Calu3 (cell line): ENCODE data around the gene OLFML3. TPM values are rescaled to one million over a fixed set of nuclear protein-coding genes. Genes with fewer than 3 reads are reported as not detected.

Experiments
- BruUV-seq: library from RNA; stranded (reverse); fragments of 400-500 nt; replicated peaks from 2 replicates; lab custom pipeline; 2021; lab: Mats Ljungman, UMichigan
- CTCF ChIA-PET: fragments of 300-600 bp; sonication (Branson Sonifier 250); formaldehyde crosslinking; loops from one replicate; lab custom pipeline; 2022; ENCODE audit warnings: antibody characterized with exemption; lab: Charles Lee
- DNase-seq: peaks from one replicate; pipeline ENCODE4 v3.0.0; 2022
- H3K27ac Mint-ChIP-seq: one replicate; pipeline ENCODE4 v1.8.0; 2022; ENCODE audit warnings: mixed read lengths; ENCODE audit not compliant: unreplicated experiment
- H3K27me3 Mint-ChIP-seq: one replicate; pipeline ENCODE4 v1.8.0; 2022; ENCODE audit warnings: mixed read lengths; ENCODE audit not compliant: unreplicated experiment
- H3K36me3 Mint-ChIP-seq: one replicate; pipeline ENCODE4 v1.8.0; 2022; ENCODE audit warnings: mild to moderate bottlenecking, moderate library complexity, mixed read lengths; ENCODE audit not compliant: insufficient read depth, unreplicated experiment
- H3K4me1 Mint-ChIP-seq: one replicate; pipeline ENCODE4 v1.8.0; 2022; ENCODE audit warnings: mild to moderate bottlenecking, low read depth, mixed read lengths; ENCODE audit not compliant: unreplicated experiment
- H3K4me3 Mint-ChIP-seq: one replicate; pipeline ENCODE4 v1.8.0; 2022; ENCODE audit warnings: mild to moderate bottlenecking, low read depth, moderate library complexity, mixed read lengths; ENCODE audit not compliant: unreplicated experiment
- H3K9me3 Mint-ChIP-seq: one replicate; pipeline ENCODE4 v1.8.0; 2022; ENCODE audit warnings: low read depth, mixed read lengths; ENCODE audit not compliant: unreplicated experiment
- CTCF ChIP-seq: fragments of 200-600 bp; IDR thresholded peaks from one replicate; pipeline ENCODE4 v1.8.0; 2022; ENCODE audit warnings: antibody characterized with exemption; ENCODE audit not compliant: unreplicated experiment
- intact Hi-C: fragments of 100-400 bp; cut with micrococcal nuclease; formaldehyde crosslinking; loops from one replicate; pipeline ENCODE4 v1.10.0; 2022; ENCODE audit not compliant: unreplicated experiment
- total RNA-seq: library from RNA; stranded (reverse); gene quantifications from 2 replicates; pipeline ENCODE4 v1.2.3, GENCODE V29; 2022

OLFML3 gene
- total RNA-seq, 1 experiment from 2014 or later, result not detected

GRCh38 chr1:114025609-114026401 lies 46.5 kb downstream of the OLFML3 start:
- Mint-ChIP-seq H3K4me3 (no peak overlapping the region), H3K27me3 (peaks cover 31% of the 10 kb centered on the region), H3K9me3 (no peaks in the 10 kb centered on the region), H3K27ac (no peak overlapping the region), H3K36me3 (no peaks in the 10 kb centered on the region), H3K4me1 (no peaks in the 10 kb centered on the region)
- no peak for DNase-seq
- CTCF ChIA-PET, result no interaction called here
- intact Hi-C loops, result no loop called here
- TF ChIP-seq CTCF, result no peak
- no TSS peak for BruUV-seq

- no TSS peak for BruUV-seq
- DNase-seq, result no peak
- TF ChIP-seq CTCF, result no peak
- H3K27ac Mint-ChIP-seq, result no peak overlapping the region
- intact Hi-C loops, result no loop called here
- no peaks in the 10 kb centered on the region for H3K9me3 Mint-ChIP-seq
- no peak overlapping the region for H3K4me3 Mint-ChIP-seq
- peaks cover 31% of the 10 kb centered on the region for H3K27me3 Mint-ChIP-seq
- H3K36me3 Mint-ChIP-seq, result no peaks in the 10 kb centered on the region
- no peaks in the 10 kb centered on the region for H3K4me1 Mint-ChIP-seq
- CTCF ChIA-PET, result no interaction called here
These were observed 47.5 kb downstream of the OLFML3 start for GRCh38 chr1:114026797-114027196.

Other genes with a start within 250 kb of the OLFML3 start
- 12.1 and 14.9 TPM in 2 replicates for gene PHTF1, start 220.0 kb upstream of the OLFML3 start, total RNA-seq
- 9.6 and 9.9 TPM in 2 replicates for gene RSBN1, start 167.0 kb upstream of the OLFML3 start, total RNA-seq
- 0.24 and 0.38 TPM in 2 replicates for gene PTPN22, start 107.8 kb upstream of the OLFML3 start, total RNA-seq
- gene BCL2L15, start 91.9 kb upstream of the OLFML3 start, total RNA-seq, result 13.0 and 16.8 TPM in 2 replicates
- gene AP4B1, start 74.7 kb upstream of the OLFML3 start, total RNA-seq, result 18.3 and 21.0 TPM in 2 replicates
- 6.9 and 7.5 TPM in 2 replicates for gene DCLRE1B, start 74.1 kb upstream of the OLFML3 start, total RNA-seq
- 42.7 and 43.2 TPM in 2 replicates for gene HIPK1, start 50.1 kb upstream of the OLFML3 start, total RNA-seq
- not detected in 2 replicates for gene SYT6, start 174.4 kb downstream of the OLFML3 start, total RNA-seq